IMR-90 (cell line): ENCODE data around the gene STK25. TPM values are rescaled to one million over a fixed set of nuclear protein-coding genes. Genes with fewer than 3 reads are reported as not detected.

Experiments
- ATAC-seq: fragments of 200-7000 bp; cut with Tn5 transposase; 2 replicates; pipeline ENCODE4 v1.9.1; 2020; ENCODE audit warnings: low read depth, mild to moderate bottlenecking, moderate library complexity
- BruUV-seq: library from RNA; stranded (reverse); fragments of 400-500 nt; replicated peaks from 2 replicates; lab custom pipeline; 2021; lab: Mats Ljungman, UMichigan
- CTCF ChIA-PET: fragments of 300-600 bp; formaldehyde crosslinking; extraction: SDS; loops from one replicate; lab custom pipeline; 2021; ENCODE audit warnings: antibody characterized with exemption; lab: Yijun Ruan, JAX
- POLR2A ChIA-PET: fragments of 300-600 bp; sonication (Branson Sonifier 250); formaldehyde crosslinking; loops from one replicate; lab custom pipeline; 2022; ENCODE audit warnings: antibody characterized with exemption; ENCODE audit not compliant: unreplicated experiment; lab: Charles Lee
- DNase-seq: peaks from one replicate; pipeline ENCODE4 v3.0.0; 2013
- H2AFZ ChIP-seq: replicated peaks from 2 replicates; pipeline ENCODE3; 2013; ENCODE audit warnings: low read length, mild to moderate bottlenecking; ENCODE audit not compliant: poor library complexity
- H2AK5ac ChIP-seq: 2 replicates; pipeline ENCODE4 v1.6.1; 2013; ENCODE audit warnings: low read depth, low read length, inconsistent platforms
- H2AK9ac ChIP-seq: replicated peaks from 2 replicates; pipeline ENCODE3; 2013; ENCODE audit warnings: mild to moderate bottlenecking, low read depth, low read length, moderate library complexity; ENCODE audit not compliant: poor library complexity
- H2BK120ac ChIP-seq: 2 replicates; pipeline ENCODE4 v1.6.1; 2013; ENCODE audit warnings: low read depth, low read length, inconsistent platforms
- H2BK15ac ChIP-seq: 3 replicates; pipeline ENCODE4 v1.6.1; 2013; ENCODE audit warnings: low read depth, low read length, inconsistent platforms
- H2BK20ac ChIP-seq: 2 replicates; pipeline ENCODE4 v1.6.1; 2013; ENCODE audit warnings: low read depth, mild to moderate bottlenecking, inconsistent platforms, low read length, moderate library complexity
- H2BK5ac ChIP-seq: 2 replicates; pipeline ENCODE4 v1.6.1; 2013; ENCODE audit warnings: mild to moderate bottlenecking, low read depth, low read length, inconsistent platforms; ENCODE audit not compliant: poor library complexity, severe bottlenecking
- H3K14ac ChIP-seq: replicated peaks from 2 replicates; pipeline ENCODE4 v1.6.1; 2013; ENCODE audit warnings: low read depth, low read length, inconsistent platforms
- H3K18ac ChIP-seq: 2 replicates; pipeline ENCODE4 v1.6.1; 2013; ENCODE audit warnings: low read depth, low read length, control low read depth
- H3K23ac ChIP-seq: 2 replicates; pipeline ENCODE4 v1.6.1; 2013; ENCODE audit warnings: low read depth, low read length, inconsistent platforms
- H3K27ac ChIP-seq: 2 replicates; pipeline ENCODE4 v1.5.1; 2013; ENCODE audit warnings: mild to moderate bottlenecking, control low read depth, low read length; ENCODE audit not compliant: insufficient read depth
- H3K27me3 ChIP-seq: 2 replicates; pipeline ENCODE4 v1.6.1; 2013; ENCODE audit warnings: low read length; ENCODE audit not compliant: control insufficient read depth, insufficient read depth
- H3K36me3 ChIP-seq: 2 replicates; pipeline ENCODE4 v1.6.1; 2013; ENCODE audit warnings: low read length, mixed read lengths; ENCODE audit not compliant: control insufficient read depth, insufficient read depth
- H3K4ac ChIP-seq: 2 replicates; pipeline ENCODE4 v1.6.1; 2013; ENCODE audit warnings: low read depth, low read length, inconsistent platforms
- H3K4me1 ChIP-seq: 2 replicates; pipeline ENCODE4 v1.6.1; 2013; ENCODE audit warnings: low read length, mixed read lengths; ENCODE audit not compliant: control insufficient read depth, insufficient read depth
- H3K4me2 ChIP-seq: 2 replicates; pipeline ENCODE4 v1.6.1; 2013; ENCODE audit warnings: low read depth, mild to moderate bottlenecking, control low read depth, low read length, moderate library complexity
- H3K4me3 ChIP-seq: 2 replicates; pipeline ENCODE4 v1.5.1; 2013; ENCODE audit warnings: low read depth, mild to moderate bottlenecking, control low read depth, low read length, moderate library complexity; ENCODE audit not compliant: insufficient read depth
- H3K56ac ChIP-seq: 2 replicates; pipeline ENCODE4 v1.6.1; 2013; ENCODE audit warnings: low read length, inconsistent platforms; ENCODE audit not compliant: insufficient read depth; ENCODE audit errors: extremely low read depth
- H3K79me1 ChIP-seq, 2 experiments: 2 replicates each; pipeline ENCODE4 v1.6.1; 2013; ENCODE audit warnings: low read length in 2 of 2, inconsistent platforms in 1 of 2, low read depth in 1 of 2
- H3K9ac ChIP-seq: 2 replicates; pipeline ENCODE4 v1.6.1; 2013; ENCODE audit warnings: low read depth, low read length, control low read depth
- H3K9me1 ChIP-seq: 2 replicates; pipeline ENCODE4 v1.6.1; 2013; ENCODE audit warnings: low read length, inconsistent platforms; ENCODE audit not compliant: insufficient read depth
- H3K9me3 ChIP-seq: 2 replicates; pipeline ENCODE4 v1.6.1; 2013; ENCODE audit warnings: low read length; ENCODE audit not compliant: control insufficient read depth, insufficient read depth
- H4K20me1 ChIP-seq: 2 replicates; pipeline ENCODE4 v1.6.1; 2013; ENCODE audit warnings: low read length, inconsistent platforms; ENCODE audit not compliant: insufficient read depth
- H4K5ac ChIP-seq: 2 replicates; pipeline ENCODE4 v1.6.1; 2013; ENCODE audit warnings: mild to moderate bottlenecking, low read depth, low read length, control low read depth
- H4K8ac ChIP-seq, 2 experiments: 2 replicates each; pipeline ENCODE4 v1.6.1; 2013; ENCODE audit warnings: low read depth in 2 of 2, low read length in 2 of 2, control low read depth in 1 of 2, inconsistent platforms in 1 of 2
- H4K91ac ChIP-seq: 2 replicates; pipeline ENCODE4 v1.6.1; 2013; ENCODE audit warnings: low read depth, low read length, inconsistent platforms; ENCODE audit not compliant: insufficient read depth
- BHLHE40 ChIP-seq: fragments of 150-350 bp; IDR thresholded peaks from 2 replicates; pipeline ENCODE4 v1.6.1; 2016; ENCODE audit warnings: mild to moderate bottlenecking, low read depth, low read length
- CEBPB ChIP-seq: IDR thresholded peaks from 2 replicates; pipeline ENCODE4 v1.6.1; 2012; ENCODE audit warnings: low read depth, low read length, improper control_type of control experiment
- CHD1 ChIP-seq: IDR thresholded peaks from 2 replicates; pipeline ENCODE4 v1.6.1; 2012; ENCODE audit warnings: low read depth, low read length, improper control_type of control experiment
- FOS ChIP-seq: fragments of 150-350 bp; IDR thresholded peaks from 2 replicates; pipeline ENCODE4 v1.6.1; 2016; ENCODE audit warnings: low read depth, low read length
- MAFK ChIP-seq: IDR thresholded peaks from 2 replicates; pipeline ENCODE4 v1.6.1; 2012; ENCODE audit warnings: low read depth, low read length, improper control_type of control experiment
- MAZ ChIP-seq: IDR thresholded peaks from 2 replicates; pipeline ENCODE4 v1.6.1; 2012; ENCODE audit warnings: low read depth, mild to moderate bottlenecking, low read length, improper control_type of control experiment, moderate library complexity, borderline replicate concordance
- MXI1 ChIP-seq: IDR thresholded peaks from 2 replicates; pipeline ENCODE4 v1.6.1; 2012; ENCODE audit warnings: low read depth, mild to moderate bottlenecking, low read length, moderate library complexity, borderline replicate concordance
- NFE2L2 ChIP-seq: fragments of 150-350 bp; IDR thresholded peaks from 2 replicates; pipeline ENCODE4 v1.6.1; 2016; ENCODE audit warnings: low read depth, mild to moderate bottlenecking, low read length
- POLR2A ChIP-seq: IDR thresholded peaks from 2 replicates; pipeline ENCODE4 v1.6.1; 2012; ENCODE audit warnings: mild to moderate bottlenecking, low read depth, low read length
- RAD21 ChIP-seq: IDR thresholded peaks from 2 replicates; pipeline ENCODE4 v1.6.1; 2012; ENCODE audit warnings: low read length, improper control_type of control experiment
- RCOR1 ChIP-seq: IDR thresholded peaks from 2 replicates; pipeline ENCODE4 v1.6.1; 2012; ENCODE audit warnings: mild to moderate bottlenecking, low read length, improper control_type of control experiment; ENCODE audit not compliant: insufficient replicate concordance
- RFX5 ChIP-seq: IDR thresholded peaks from 2 replicates; pipeline ENCODE4 v1.8.0; 2012; ENCODE audit warnings: low read depth, mild to moderate bottlenecking, low read length, moderate library complexity
- SMC3 ChIP-seq: fragments of 150-350 bp; IDR thresholded peaks from 2 replicates; pipeline ENCODE4 v1.6.1; 2016; ENCODE audit warnings: low read depth, mild to moderate bottlenecking, antibody characterized with exemption, low read length, moderate library complexity
- WGBS, 2 experiments: methylation state at CpG; one replicate each; pipeline versions ENCODE4 v1.1.5 to v1.1.7; 2013; ENCODE audit warnings: missing lambda C conversion rate in 2 of 2; ENCODE audit not compliant: insufficient read length in 1 of 2; ENCODE audit errors: extremely low coverage in 2 of 2; 5-methylcytosine and 5-hydroxymethylcytosine counted together
- dilution Hi-C: fragments of 300-500 bp; cut with HindIII; formaldehyde crosslinking; loops from one replicate; pipeline ENCODE4 v1.14.3; 2018; ENCODE audit warnings: low sequenced_read_pairs; ENCODE audit not compliant: unreplicated experiment
- in situ Hi-C: fragments of 300-500 bp; cut with MboI; formaldehyde crosslinking; loops from 3 replicates; pipeline ENCODE4 v1.14.3; 2019; ENCODE audit warnings: low sequenced_read_pairs, inconsistent platforms, mixed read lengths
- intact Hi-C: fragments of 100-400 bp; cut with micrococcal nuclease; formaldehyde crosslinking; loops from 2 replicates; pipeline ENCODE4 v1.10.0; 2022
- polyA plus RNA-seq, 3 experiments: library from polyadenylated mRNA; depleted of rRNA; stranded (reverse); fragments of >200 nt; gene quantifications; 2 replicates each; pipeline ENCODE4 v1.2.3, GENCODE V29; 2012; ENCODE audit warnings: low replicate concordance in 1 of 3
- total RNA-seq: library from RNA; depleted of rRNA; stranded (reverse); fragments of >200 nt; gene quantifications from 2 replicates; pipeline ENCODE4 v1.2.3, GENCODE V29; 2012
- TF ChIP-seq, protein P1 (sequence below): fragments of 150-350 bp; IDR thresholded peaks from 2 replicates; pipeline ENCODE4 v1.6.1; 2016; ENCODE audit warnings: low read depth, mild to moderate bottlenecking, low read length, moderate library complexity, borderline replicate concordance
- TF ChIP-seq, protein P2 (sequence below): conservative IDR thresholded peaks from 2 replicates; pipeline ENCODE4 v1.5.1; 2012; ENCODE audit warnings: mild to moderate bottlenecking, low read depth, low read length, improper control_type of control experiment

STK25 gene
- total and polyA plus RNA-seq, 2 of the 4 experiments (the other 2 are of a cell fraction), result 258 to 392 TPM

DNA sequence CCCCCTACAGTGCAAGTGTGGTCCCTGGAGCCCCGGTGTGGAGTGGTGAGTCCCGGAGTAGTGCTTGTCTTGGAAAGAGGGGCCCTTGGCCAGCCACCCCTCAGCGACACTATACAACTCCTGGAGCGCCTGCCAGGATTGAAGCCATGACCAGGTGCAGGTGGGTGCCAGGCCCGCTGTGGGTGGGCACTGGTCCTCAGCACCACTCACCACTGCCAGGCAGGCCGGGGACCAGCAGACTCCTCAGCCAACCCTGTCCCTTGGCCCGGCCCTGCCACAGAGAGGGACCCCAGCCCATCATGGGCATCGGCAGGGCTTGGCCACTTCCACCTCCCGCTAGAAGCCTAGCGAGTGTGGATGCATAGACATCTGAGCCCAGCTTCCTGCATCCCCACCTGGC is 42.2 kb downstream of the STK25 start:
- dilution Hi-C loops (no loop called here), in situ Hi-C loops (no loop called here), intact Hi-C loops (no loop called here)
- ChIA-PET POLR2A (no interaction called here), CTCF (no interaction called here)
- Histone ChIP-seq H3K27ac (no peak overlapping the region), H3K4me2 (no peak overlapping the region), H3K36me3 (no peaks in the 10 kb centered on the region; the same call in 1 of the 2 replicates), H3K79me1 (no peaks in the 10 kb centered on the region), H3K4me1 (no peaks in the 10 kb centered on the region), H3K4me3 (no peak overlapping the region), H3K27me3 (no peaks in the 10 kb centered on the region), H3K23ac (no peak overlapping the region), H2BK15ac (no peak overlapping the region), H2AFZ (no peak overlapping the region), H3K4ac (no peak overlapping the region), H3K56ac (no peak overlapping the region), H2AK5ac (no peak overlapping the region), H2BK120ac (no peak overlapping the region), H4K20me1 (no peaks in the 10 kb centered on the region), H4K5ac (no peak overlapping the region), H4K8ac (no peak overlapping the region), H2BK20ac (no peak overlapping the region), H4K91ac (no peak overlapping the region), H3K18ac (no peak overlapping the region), H3K9me3 (no peaks in the 10 kb centered on the region), H3K9ac (no peak overlapping the region), H2BK5ac (no peak overlapping the region), H2AK9ac (no peak overlapping the region), H3K14ac (no peak overlapping the region), H3K9me1 (no peaks in the 10 kb centered on the region; the same call in 1 of the 2 replicates)
- TF ChIP-seq MXI1 (no peak), BHLHE40 (no peak), POLR2A (no peak), RAD21 (no peak), NFE2L2 (no peak), MAFK (no peak), CHD1 (no peak), MAZ (no peak), FOS (no peak), CEBPB (no peak), RCOR1 (no peak), SMC3 (no peak), RFX5 (no peak)
- TF ChIP-seq, protein P1, sequence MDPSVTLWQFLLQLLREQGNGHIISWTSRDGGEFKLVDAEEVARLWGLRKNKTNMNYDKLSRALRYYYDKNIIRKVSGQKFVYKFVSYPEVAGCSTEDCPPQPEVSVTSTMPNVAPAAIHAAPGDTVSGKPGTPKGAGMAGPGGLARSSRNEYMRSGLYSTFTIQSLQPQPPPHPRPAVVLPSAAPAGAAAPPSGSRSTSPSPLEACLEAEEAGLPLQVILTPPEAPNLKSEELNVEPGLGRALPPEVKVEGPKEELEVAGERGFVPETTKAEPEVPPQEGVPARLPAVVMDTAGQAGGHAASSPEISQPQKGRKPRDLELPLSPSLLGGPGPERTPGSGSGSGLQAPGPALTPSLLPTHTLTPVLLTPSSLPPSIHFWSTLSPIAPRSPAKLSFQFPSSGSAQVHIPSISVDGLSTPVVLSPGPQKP, result no peak
- TF ChIP-seq, protein P2, sequence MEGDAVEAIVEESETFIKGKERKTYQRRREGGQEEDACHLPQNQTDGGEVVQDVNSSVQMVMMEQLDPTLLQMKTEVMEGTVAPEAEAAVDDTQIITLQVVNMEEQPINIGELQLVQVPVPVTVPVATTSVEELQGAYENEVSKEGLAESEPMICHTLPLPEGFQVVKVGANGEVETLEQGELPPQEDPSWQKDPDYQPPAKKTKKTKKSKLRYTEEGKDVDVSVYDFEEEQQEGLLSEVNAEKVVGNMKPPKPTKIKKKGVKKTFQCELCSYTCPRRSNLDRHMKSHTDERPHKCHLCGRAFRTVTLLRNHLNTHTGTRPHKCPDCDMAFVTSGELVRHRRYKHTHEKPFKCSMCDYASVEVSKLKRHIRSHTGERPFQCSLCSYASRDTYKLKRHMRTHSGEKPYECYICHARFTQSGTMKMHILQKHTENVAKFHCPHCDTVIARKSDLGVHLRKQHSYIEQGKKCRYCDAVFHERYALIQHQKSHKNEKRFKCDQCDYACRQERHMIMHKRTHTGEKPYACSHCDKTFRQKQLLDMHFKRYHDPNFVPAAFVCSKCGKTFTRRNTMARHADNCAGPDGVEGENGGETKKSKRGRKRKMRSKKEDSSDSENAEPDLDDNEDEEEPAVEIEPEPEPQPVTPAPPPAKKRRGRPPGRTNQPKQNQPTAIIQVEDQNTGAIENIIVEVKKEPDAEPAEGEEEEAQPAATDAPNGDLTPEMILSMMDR, result no peak
- ATAC-seq, result no peak
- no TSS peak for BruUV-seq
- 95% methylated on average over 3 of the region's 10 CpGs; no CpG with 5 or more reads in 1 of the 2 experiments for WGBS, 2 experiments
- DNase-seq, result no peak
